Measurements from ENCODE around the gene MCU. TPM values are rescaled to one million over a fixed set of nuclear protein-coding genes. Genes with fewer than 3 reads are reported as not detected.

MCU gene
- total and polyA plus RNA-seq, 2 of the 8 experiments (the other 6 are each of a cell fraction or from before 2014, with no cell fraction given), result 51.6 to 62.2 TPM

GRCh38 chr10:72850861-72851260 is 158.9 kb downstream of the MCU start (continued):
- TF ChIP-seq SRF (IDR thresholded peaks at IDR 0.05; ENCODE audit: low read depth, low read length), result no peak
